HepG2 (cell line): Measurements from ENCODE around the gene PPP1R16B. TPM values are rescaled to one million over a fixed set of nuclear protein-coding genes. Genes with fewer than 3 reads are reported as not detected.
A peak's percentile ranks its signal among the peaks of the same experiment; 100 is the strongest.

Experiments
- DR1 ChIP-seq: sonication (generic); formaldehyde crosslinking; IDR thresholded peaks from 2 replicates; pipeline ENCODE4 v1.8.0; 2021; ENCODE audit warnings: mild to moderate bottlenecking, missing genetic modification reagents, inconsistent platforms
- EHMT2 ChIP-seq: fragments of 200-600 bp; sonication (generic); IDR thresholded peaks from 2 replicates; pipeline ENCODE4 v1.7.0; 2017; ENCODE audit warnings: antibody characterized with exemption, low read depth, low read length, borderline replicate concordance
- GZF1 ChIP-seq: sonication (generic); formaldehyde crosslinking; IDR thresholded peaks from 2 replicates; pipeline ENCODE4 v1.5.1; 2020; ENCODE audit warnings: mild to moderate bottlenecking, missing genetic modification reagents
- IKZF1 ChIP-seq: fragments of 450-650 bp; IDR thresholded peaks from 2 replicates; pipeline ENCODE4 v1.7.1; 2016
- KLF16 ChIP-seq, 2 experiments: sonication (generic) in 1 of 2; formaldehyde crosslinking in 1 of 2; IDR thresholded peaks; 2 replicates each; pipeline versions ENCODE4 v1.6.1 to v1.8.0; 2016 to 2023; ENCODE audit warnings: missing genetic modification reagents in 2 of 2, missing compliant biosample characterization in 1 of 2
- MEIS1 ChIP-seq: sonication (generic); formaldehyde crosslinking; IDR thresholded peaks from 2 replicates; pipeline ENCODE4 v1.9.0; 2021; ENCODE audit warnings: mild to moderate bottlenecking, missing genetic modification reagents, moderate library complexity, borderline replicate concordance
- MNT ChIP-seq: fragments of 450-650 bp; IDR thresholded peaks from 2 replicates; pipeline ENCODE4 v1.6.1; 2016
- MTA1 ChIP-seq: sonication (generic); formaldehyde crosslinking; IDR thresholded peaks from 2 replicates; pipeline ENCODE4 v1.4.0; 2020; ENCODE audit warnings: missing genetic modification reagents, mild to moderate bottlenecking, borderline replicate concordance
- MTERF4 ChIP-seq: sonication (generic); formaldehyde crosslinking; IDR thresholded peaks from 2 replicates; pipeline ENCODE4 v1.8.0; 2023; ENCODE audit warnings: mild to moderate bottlenecking, missing genetic modification reagents
- NCOA2 ChIP-seq: sonication (generic); formaldehyde crosslinking; IDR thresholded peaks from 2 replicates; pipeline ENCODE4 v1.8.0; 2022; ENCODE audit warnings: inconsistent platforms
- NRL ChIP-seq: sonication (generic); formaldehyde crosslinking; IDR thresholded peaks from 2 replicates; pipeline ENCODE4 v1.5.0; 2020; ENCODE audit warnings: missing genetic modification reagents, mild to moderate bottlenecking, moderate library complexity, borderline replicate concordance
- POGK ChIP-seq: sonication (generic); formaldehyde crosslinking; conservative IDR thresholded peaks from 2 replicates; pipeline ENCODE4 v1.8.0; 2022; ENCODE audit warnings: mild to moderate bottlenecking, moderate library complexity, missing genetic modification reagents
- RORA ChIP-seq: sonication (generic); formaldehyde crosslinking; IDR thresholded peaks from 2 replicates; pipeline ENCODE4 v1.5.0; 2020; ENCODE audit warnings: mild to moderate bottlenecking, missing genetic modification reagents, moderate library complexity
- TFAP4 ChIP-seq: sonication (generic); IDR thresholded peaks from 2 replicates; pipeline ENCODE4 v1.6.1; 2016; ENCODE audit warnings: low read depth, borderline replicate concordance
- THYN1 ChIP-seq: sonication (generic); formaldehyde crosslinking; IDR thresholded peaks from 2 replicates; pipeline ENCODE4 v1.8.1; 2023; ENCODE audit warnings: low read depth, mild to moderate bottlenecking, moderate library complexity, missing genetic modification reagents, borderline replicate concordance
- ZBTB33 ChIP-seq: sonication (generic); formaldehyde crosslinking; IDR thresholded peaks from 2 replicates; pipeline ENCODE4 v1.4.0; 2020; ENCODE audit warnings: missing genetic modification reagents
- ZNF362 ChIP-seq: sonication (generic); formaldehyde crosslinking; IDR thresholded peaks from 2 replicates; pipeline ENCODE4 v1.4.0; 2020; ENCODE audit warnings: missing genetic modification reagents, mild to moderate bottlenecking, borderline replicate concordance
- polyA plus RNA-seq, 8 experiments: library from polyadenylated mRNA; depleted of rRNA in 3 of 8; stranded (reverse) in 7 of 8; unstranded in 1 of 8; fragments of >200 nt; fragmentation: Illumina TruSeq in 4 of 8; extraction: Trizol in 4 of 8; gene quantifications; 2 replicates each; pipeline versions ENCODE4 v1.2.1 to v1.2.3, GENCODE V29; 2011 to 2016; ENCODE audit warnings: low read depth in 4 of 8, missing spikeins in 1 of 8, mixed read lengths in 1 of 8; ENCODE audit not compliant: insufficient read depth in 1 of 8
- total RNA-seq, 5 experiments: library from RNA; depleted of rRNA; stranded (reverse); fragments of >200 nt; fragmentation: Illumina TruSeq; extraction: Trizol; gene quantifications; 2 replicates each; pipeline ENCODE4 v1.2.3, GENCODE V29; 2016; ENCODE audit warnings: low read depth in 1 of 5

PPP1R16B gene
- total and polyA plus RNA-seq, 2 of the 13 experiments (the other 11 are each of a cell fraction or from before 2014, with no cell fraction given): 0.02 to 0.11 TPM

- TF ChIP-seq KLF16 (CRISPR knock-in tag; IDR thresholded peaks at IDR 0.05): peak; percentile 88 to 98; a peak in 3 of 4 replicates
- TF ChIP-seq NRL: peak; percentile 95
- peak; percentile 93 for TF ChIP-seq POGK (CRISPR knock-in tag)
- TF ChIP-seq ZBTB33 (CRISPR knock-in tag): peak; percentile 28; the same call in 1 of the 2 replicates
- TF ChIP-seq MTA1 (CRISPR knock-in tag): peak; percentile 39; the same call in 1 of the 2 replicates
- TF ChIP-seq IKZF1: no peak
- 0 out of 2 replicates have a peak, but pooled peaks have one; percentile 64 for TF ChIP-seq ZNF362
- peak; percentile 82 for TF ChIP-seq MTERF4 (CRISPR knock-in tag)
- TF ChIP-seq EHMT2: peak; percentile 96
- TF ChIP-seq DR1 (CRISPR knock-in tag): peak; percentile 96
- peak; percentile 83 for TF ChIP-seq MEIS1 (CRISPR knock-in tag)
- TF ChIP-seq GZF1 (CRISPR knock-in tag): peak; percentile 85
- no peak for TF ChIP-seq RORA (CRISPR knock-in tag)
- TF ChIP-seq THYN1: no peak
- TF ChIP-seq TFAP4: peak; percentile 23; the same call in 1 of the 2 replicates
- peak; percentile 50 for TF ChIP-seq NCOA2 (CRISPR knock-in tag)
- peak; percentile 99 for TF ChIP-seq MNT
Observed at GRCh38 chr20:38962044-38962927, 156.8 kb downstream of the PPP1R16B start, which contains the start of gene DHX35 (continued).
